Measurements from ENCODE around the gene WWOX.

DNA sequence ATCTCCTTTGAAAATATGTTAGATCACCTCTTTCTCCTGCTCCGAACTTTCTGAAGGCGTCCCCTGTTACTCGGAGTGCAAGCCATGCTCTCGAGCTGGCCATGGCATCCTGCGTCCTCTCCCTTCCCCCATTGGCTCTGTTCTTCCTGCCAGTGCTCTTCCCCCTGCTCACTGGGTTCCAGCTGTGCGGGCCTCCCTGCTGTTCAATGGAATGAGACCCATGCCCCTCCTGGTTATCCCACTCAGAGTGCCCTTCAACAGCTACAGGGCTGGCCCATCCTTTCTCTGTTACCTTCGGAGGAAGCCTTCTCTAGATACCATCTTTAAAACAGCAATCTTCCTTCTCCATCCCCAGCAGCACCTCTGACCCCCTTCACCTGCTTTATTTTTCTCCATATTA lies 996.8 kb downstream of the WWOX start:
- TF ChIP-seq, protein P1, sequence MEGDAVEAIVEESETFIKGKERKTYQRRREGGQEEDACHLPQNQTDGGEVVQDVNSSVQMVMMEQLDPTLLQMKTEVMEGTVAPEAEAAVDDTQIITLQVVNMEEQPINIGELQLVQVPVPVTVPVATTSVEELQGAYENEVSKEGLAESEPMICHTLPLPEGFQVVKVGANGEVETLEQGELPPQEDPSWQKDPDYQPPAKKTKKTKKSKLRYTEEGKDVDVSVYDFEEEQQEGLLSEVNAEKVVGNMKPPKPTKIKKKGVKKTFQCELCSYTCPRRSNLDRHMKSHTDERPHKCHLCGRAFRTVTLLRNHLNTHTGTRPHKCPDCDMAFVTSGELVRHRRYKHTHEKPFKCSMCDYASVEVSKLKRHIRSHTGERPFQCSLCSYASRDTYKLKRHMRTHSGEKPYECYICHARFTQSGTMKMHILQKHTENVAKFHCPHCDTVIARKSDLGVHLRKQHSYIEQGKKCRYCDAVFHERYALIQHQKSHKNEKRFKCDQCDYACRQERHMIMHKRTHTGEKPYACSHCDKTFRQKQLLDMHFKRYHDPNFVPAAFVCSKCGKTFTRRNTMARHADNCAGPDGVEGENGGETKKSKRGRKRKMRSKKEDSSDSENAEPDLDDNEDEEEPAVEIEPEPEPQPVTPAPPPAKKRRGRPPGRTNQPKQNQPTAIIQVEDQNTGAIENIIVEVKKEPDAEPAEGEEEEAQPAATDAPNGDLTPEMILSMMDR (IDR thresholded peaks at IDR 0.05; ENCODE audit: extremely low read depth in 1 of 2, insufficient read depth in 1 of 2, low read depth in 1 of 2, low read length in 2 of 2): no peak
- no peak for TF ChIP-seq EZH2 (IDR thresholded peaks at IDR 0.05; ENCODE audit: borderline replicate concordance, low read depth, low read length, severe bottlenecking)
